IMR-90 (cell line): Measurements from ENCODE around the gene ROR2. TPM values are rescaled to one million over a fixed set of nuclear protein-coding genes. Genes with fewer than 3 reads are reported as not detected.

ENCODE experiments used
- ATAC-seq: fragments of 200-7000 bp; cut with Tn5 transposase; 2 replicates; pipeline ENCODE4 v1.9.1; 2020; ENCODE audit warnings: low read depth, mild to moderate bottlenecking, moderate library complexity
- BruUV-seq: library from RNA; stranded (reverse); fragments of 400-500 nt; replicated peaks from 2 replicates; lab custom pipeline; 2021; lab: Mats Ljungman, UMichigan
- CTCF ChIA-PET: fragments of 300-600 bp; formaldehyde crosslinking; extraction: SDS; loops from one replicate; lab custom pipeline; 2021; ENCODE audit warnings: antibody characterized with exemption; lab: Yijun Ruan, JAX
- POLR2A ChIA-PET: fragments of 300-600 bp; sonication (Branson Sonifier 250); formaldehyde crosslinking; loops from one replicate; lab custom pipeline; 2022; ENCODE audit warnings: antibody characterized with exemption; ENCODE audit not compliant: unreplicated experiment; lab: Charles Lee
- DNase-seq: peaks from one replicate; pipeline ENCODE4 v3.0.0; 2013
- H2AFZ ChIP-seq: replicated peaks from 2 replicates; pipeline ENCODE3; 2013; ENCODE audit warnings: low read length, mild to moderate bottlenecking; ENCODE audit not compliant: poor library complexity
- H2AK5ac ChIP-seq: 2 replicates; pipeline ENCODE4 v1.6.1; 2013; ENCODE audit warnings: low read depth, low read length, inconsistent platforms
- H2AK9ac ChIP-seq: replicated peaks from 2 replicates; pipeline ENCODE3; 2013; ENCODE audit warnings: mild to moderate bottlenecking, low read depth, low read length, moderate library complexity; ENCODE audit not compliant: poor library complexity
- H2BK120ac ChIP-seq: 2 replicates; pipeline ENCODE4 v1.6.1; 2013; ENCODE audit warnings: low read depth, low read length, inconsistent platforms
- H2BK15ac ChIP-seq: 3 replicates; pipeline ENCODE4 v1.6.1; 2013; ENCODE audit warnings: low read depth, low read length, inconsistent platforms
- H2BK20ac ChIP-seq: 2 replicates; pipeline ENCODE4 v1.6.1; 2013; ENCODE audit warnings: low read depth, mild to moderate bottlenecking, inconsistent platforms, low read length, moderate library complexity
- H2BK5ac ChIP-seq: 2 replicates; pipeline ENCODE4 v1.6.1; 2013; ENCODE audit warnings: mild to moderate bottlenecking, low read depth, low read length, inconsistent platforms; ENCODE audit not compliant: poor library complexity, severe bottlenecking
- H3K14ac ChIP-seq: replicated peaks from 2 replicates; pipeline ENCODE4 v1.6.1; 2013; ENCODE audit warnings: low read depth, low read length, inconsistent platforms
- H3K18ac ChIP-seq: 2 replicates; pipeline ENCODE4 v1.6.1; 2013; ENCODE audit warnings: low read depth, low read length, control low read depth
- H3K23ac ChIP-seq: 2 replicates; pipeline ENCODE4 v1.6.1; 2013; ENCODE audit warnings: low read depth, low read length, inconsistent platforms
- H3K27ac ChIP-seq: 2 replicates; pipeline ENCODE4 v1.5.1; 2013; ENCODE audit warnings: mild to moderate bottlenecking, control low read depth, low read length; ENCODE audit not compliant: insufficient read depth
- H3K27me3 ChIP-seq: 2 replicates; pipeline ENCODE4 v1.6.1; 2013; ENCODE audit warnings: low read length; ENCODE audit not compliant: control insufficient read depth, insufficient read depth
- H3K36me3 ChIP-seq: 2 replicates; pipeline ENCODE4 v1.6.1; 2013; ENCODE audit warnings: low read length, mixed read lengths; ENCODE audit not compliant: control insufficient read depth, insufficient read depth
- H3K4ac ChIP-seq: 2 replicates; pipeline ENCODE4 v1.6.1; 2013; ENCODE audit warnings: low read depth, low read length, inconsistent platforms
- H3K4me1 ChIP-seq: 2 replicates; pipeline ENCODE4 v1.6.1; 2013; ENCODE audit warnings: low read length, mixed read lengths; ENCODE audit not compliant: control insufficient read depth, insufficient read depth
- H3K4me2 ChIP-seq: 2 replicates; pipeline ENCODE4 v1.6.1; 2013; ENCODE audit warnings: low read depth, mild to moderate bottlenecking, control low read depth, low read length, moderate library complexity
- H3K4me3 ChIP-seq: 2 replicates; pipeline ENCODE4 v1.5.1; 2013; ENCODE audit warnings: low read depth, mild to moderate bottlenecking, control low read depth, low read length, moderate library complexity; ENCODE audit not compliant: insufficient read depth
- H3K56ac ChIP-seq: 2 replicates; pipeline ENCODE4 v1.6.1; 2013; ENCODE audit warnings: low read length, inconsistent platforms; ENCODE audit not compliant: insufficient read depth; ENCODE audit errors: extremely low read depth
- H3K79me1 ChIP-seq, 2 experiments: 2 replicates each; pipeline ENCODE4 v1.6.1; 2013; ENCODE audit warnings: low read length in 2 of 2, inconsistent platforms in 1 of 2, low read depth in 1 of 2
- H3K9ac ChIP-seq: 2 replicates; pipeline ENCODE4 v1.6.1; 2013; ENCODE audit warnings: low read depth, low read length, control low read depth
- H3K9me1 ChIP-seq: 2 replicates; pipeline ENCODE4 v1.6.1; 2013; ENCODE audit warnings: low read length, inconsistent platforms; ENCODE audit not compliant: insufficient read depth
- H3K9me3 ChIP-seq: 2 replicates; pipeline ENCODE4 v1.6.1; 2013; ENCODE audit warnings: low read length; ENCODE audit not compliant: control insufficient read depth, insufficient read depth
- H4K20me1 ChIP-seq: 2 replicates; pipeline ENCODE4 v1.6.1; 2013; ENCODE audit warnings: low read length, inconsistent platforms; ENCODE audit not compliant: insufficient read depth
- H4K5ac ChIP-seq: 2 replicates; pipeline ENCODE4 v1.6.1; 2013; ENCODE audit warnings: mild to moderate bottlenecking, low read depth, low read length, control low read depth
- H4K8ac ChIP-seq, 2 experiments: 2 replicates each; pipeline ENCODE4 v1.6.1; 2013; ENCODE audit warnings: low read depth in 2 of 2, low read length in 2 of 2, control low read depth in 1 of 2, inconsistent platforms in 1 of 2
- H4K91ac ChIP-seq: 2 replicates; pipeline ENCODE4 v1.6.1; 2013; ENCODE audit warnings: low read depth, low read length, inconsistent platforms; ENCODE audit not compliant: insufficient read depth
- CEBPB ChIP-seq: IDR thresholded peaks from 2 replicates; pipeline ENCODE4 v1.6.1; 2012; ENCODE audit warnings: low read depth, low read length, improper control_type of control experiment
- MAFK ChIP-seq: IDR thresholded peaks from 2 replicates; pipeline ENCODE4 v1.6.1; 2012; ENCODE audit warnings: low read depth, low read length, improper control_type of control experiment
- MAZ ChIP-seq: IDR thresholded peaks from 2 replicates; pipeline ENCODE4 v1.6.1; 2012; ENCODE audit warnings: low read depth, mild to moderate bottlenecking, low read length, improper control_type of control experiment, moderate library complexity, borderline replicate concordance
- POLR2A ChIP-seq: IDR thresholded peaks from 2 replicates; pipeline ENCODE4 v1.6.1; 2012; ENCODE audit warnings: mild to moderate bottlenecking, low read depth, low read length
- RAD21 ChIP-seq: IDR thresholded peaks from 2 replicates; pipeline ENCODE4 v1.6.1; 2012; ENCODE audit warnings: low read length, improper control_type of control experiment
- USF2 ChIP-seq: fragments of 150-350 bp; IDR thresholded peaks from 2 replicates; pipeline ENCODE4 v1.6.1; 2017; ENCODE audit warnings: mild to moderate bottlenecking, antibody characterized with exemption, low read length, low read depth
- WGBS, 2 experiments: methylation state at CpG; one replicate each; pipeline versions ENCODE4 v1.1.5 to v1.1.7; 2013; ENCODE audit warnings: missing lambda C conversion rate in 2 of 2; ENCODE audit not compliant: insufficient read length in 1 of 2; ENCODE audit errors: extremely low coverage in 2 of 2; 5-methylcytosine and 5-hydroxymethylcytosine counted together
- dilution Hi-C: fragments of 300-500 bp; cut with HindIII; formaldehyde crosslinking; loops from one replicate; pipeline ENCODE4 v1.14.3; 2018; ENCODE audit warnings: low sequenced_read_pairs; ENCODE audit not compliant: unreplicated experiment
- in situ Hi-C: fragments of 300-500 bp; cut with MboI; formaldehyde crosslinking; loops from 3 replicates; pipeline ENCODE4 v1.14.3; 2019; ENCODE audit warnings: low sequenced_read_pairs, inconsistent platforms, mixed read lengths
- intact Hi-C: fragments of 100-400 bp; cut with micrococcal nuclease; formaldehyde crosslinking; loops from 2 replicates; pipeline ENCODE4 v1.10.0; 2022
- polyA plus RNA-seq, 3 experiments: library from polyadenylated mRNA; depleted of rRNA; stranded (reverse); fragments of >200 nt; gene quantifications; 2 replicates each; pipeline ENCODE4 v1.2.3, GENCODE V29; 2012; ENCODE audit warnings: low replicate concordance in 1 of 3
- total RNA-seq: library from RNA; depleted of rRNA; stranded (reverse); fragments of >200 nt; gene quantifications from 2 replicates; pipeline ENCODE4 v1.2.3, GENCODE V29; 2012

ROR2 gene
- total and polyA plus RNA-seq, 2 of the 4 experiments (the other 2 are of a cell fraction): 2.3 to 4.8 TPM

DNA sequence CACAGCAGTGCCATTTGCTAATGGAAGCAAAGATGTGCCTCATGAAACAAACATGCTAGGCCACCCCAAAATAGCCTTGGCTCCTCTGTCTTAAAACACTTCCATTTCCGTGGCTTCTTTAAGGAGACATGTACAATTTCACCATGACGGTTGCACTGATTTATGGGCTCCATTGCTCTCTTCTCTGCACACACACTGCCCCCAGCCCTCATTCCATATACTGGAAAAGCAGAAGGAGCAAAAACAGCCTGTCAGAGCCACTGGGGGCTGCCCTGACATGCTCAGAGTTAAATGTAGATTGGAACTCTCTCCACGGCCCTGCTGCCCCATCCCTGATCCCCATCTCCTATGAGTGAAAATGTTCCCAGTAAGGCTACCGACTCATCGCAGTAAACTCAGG lies 114.8 kb downstream of the ROR2 start:
- Histone ChIP-seq H3K4me1 (peaks cover 18% of the 10 kb centered on the region; the same call in 1 of the 2 replicates), H3K36me3 (no peaks in the 10 kb centered on the region), H3K4me3 (no peak overlapping the region), H4K5ac (no peak overlapping the region), H2BK120ac (no peak overlapping the region), H2AK9ac (no peak overlapping the region), H3K9ac (no peak overlapping the region), H4K8ac (no peak overlapping the region), H2BK5ac (no peak overlapping the region), H3K9me3 (no peaks in the 10 kb centered on the region), H3K4ac (no peak overlapping the region), H4K20me1 (peaks cover 5% of the 10 kb centered on the region; the same call in 1 of the 2 replicates), H3K79me1 (peaks cover 0 to 3% of the 10 kb centered on the region in 2 experiments; a peak in 1 of 4 replicates), H3K56ac (no peak overlapping the region), H3K23ac (no peak overlapping the region), H4K91ac (no peak overlapping the region), H3K27ac (no peak overlapping the region), H2BK15ac (no peak overlapping the region), H2AFZ (no peak overlapping the region), H3K27me3 (no peaks in the 10 kb centered on the region; the same call in 1 of the 2 replicates), H3K9me1 (no peaks in the 10 kb centered on the region; the same call in 1 of the 2 replicates), H2BK20ac (no peak overlapping the region), H3K4me2 (no peak overlapping the region), H3K18ac (no peak overlapping the region), H2AK5ac (no peak overlapping the region), H3K14ac (no peak overlapping the region)
- ATAC-seq: no peak
- POLR2A ChIA-PET: no interaction called here
- in situ Hi-C loops: no loop called here
- no TSS peak for BruUV-seq
- WGBS, 2 experiments: no CpG with 5 or more reads among the region's 5 CpGs
- TF ChIP-seq MAZ (no peak), CEBPB (no peak), POLR2A (no peak), MAFK (no peak), USF2 (no peak), RAD21 (no peak)
- CTCF ChIA-PET: no interaction called here
- intact Hi-C loops: no loop called here
- no peak for DNase-seq
- dilution Hi-C loops: no loop called here
